SK-N-SH (cell line): ENCODE results near the gene DCAF6. TPM values are rescaled to one million over a fixed set of nuclear protein-coding genes. Genes with fewer than 3 reads are reported as not detected.

Source experiments
- CTCF ChIA-PET: fragments of 300-600, 350-600 bp; formaldehyde crosslinking; extraction: SDS; loops from one replicate; lab custom pipeline; 2021; lab: Yijun Ruan, JAX
- POLR2A ChIA-PET: fragments of 350-600 bp; sonication (Branson Sonifier 250); formaldehyde crosslinking; extraction: SDS; loops from one replicate; lab custom pipeline; 2020; ENCODE audit warnings: antibody characterized with exemption, inconsistent platforms; lab: Yijun Ruan, JAX
- DNase-seq: peaks from one replicate; pipeline ENCODE4 v3.0.0; 2012
- H2AFZ ChIP-seq: fragments of 200-600 bp; sonication (generic); 2 replicates; pipeline ENCODE4 v1.8.1; 2016; ENCODE audit warnings: antibody characterized with exemption, mild to moderate bottlenecking, low read depth
- H3F3A ChIP-seq: fragments of 200-600 bp; sonication (generic); replicated peaks from 2 replicates; pipeline ENCODE3; 2016; ENCODE audit warnings: antibody characterized with exemption, mild to moderate bottlenecking; ENCODE audit not compliant: insufficient read depth
- H3K27ac ChIP-seq, 2 experiments: fragments of 200-500 bp in 1 of 2; fragments of 200-600 bp in 1 of 2; sonication (Bioruptor generic) in 1 of 2; sonication (generic), shearing (Covaris generic) in 1 of 2; 2 replicates each; pipeline versions ENCODE4 v1.5.1 to v1.6.1; 2014 to 2016; ENCODE audit warnings: low read depth in 2 of 2, inconsistent platforms in 1 of 2, low read length in 1 of 2, mild to moderate bottlenecking in 1 of 2, mixed read lengths in 1 of 2
- H3K27me3 ChIP-seq: fragments of 200-600 bp; sonication (generic), shearing (Covaris generic); 2 replicates; pipeline ENCODE4 v1.6.1; 2016; ENCODE audit warnings: mixed run types; ENCODE audit not compliant: insufficient read depth
- H3K36me3 ChIP-seq, 2 experiments: fragments of 200-500 bp in 1 of 2; fragments of 200-600 bp in 1 of 2; sonication (Bioruptor generic) in 1 of 2; sonication (generic) in 1 of 2; replicated peaks in 1 of 2; 2 replicates each; pipeline versions ENCODE3 to v1.5.1; 2014 to 2016; ENCODE audit warnings: low read length in 1 of 2, mild to moderate bottlenecking in 1 of 2; ENCODE audit not compliant: insufficient read depth in 2 of 2, control insufficient read depth in 1 of 2
- H3K4me1 ChIP-seq, 2 experiments: fragments of 200-500 bp in 1 of 2; fragments of 200-600 bp in 1 of 2; sonication (Bioruptor generic) in 1 of 2; sonication (generic), shearing (Covaris generic) in 1 of 2; 2 replicates each; pipeline versions ENCODE4 v1.5.1 to v1.6.1; 2014 to 2016; ENCODE audit warnings: low read depth in 1 of 2, low read length in 1 of 2, mixed run types in 1 of 2; ENCODE audit not compliant: insufficient read depth in 2 of 2, control insufficient read depth in 1 of 2
- H3K4me2 ChIP-seq: fragments of 200-600 bp; sonication (generic), shearing (Covaris generic); 2 replicates; pipeline ENCODE4 v1.6.1; 2017; ENCODE audit warnings: mixed run types
- H3K4me3 ChIP-seq, 2 experiments: fragments of 200-500 bp in 1 of 2; fragments of 200-600 bp in 1 of 2; sonication (Bioruptor generic) in 1 of 2; sonication (generic), shearing (Covaris generic) in 1 of 2; 2 replicates each; pipeline versions ENCODE4 v1.5.1 to v1.8.1; 2014 to 2016; ENCODE audit warnings: low read depth in 2 of 2, inconsistent platforms in 1 of 2, low read length in 1 of 2, mild to moderate bottlenecking in 1 of 2, mixed read lengths in 1 of 2, moderate library complexity in 1 of 2
- H3K79me2 ChIP-seq: fragments of 200-600 bp; sonication (generic); 2 replicates; pipeline ENCODE4 v1.8.1; 2017; ENCODE audit warnings: mild to moderate bottlenecking; ENCODE audit not compliant: insufficient read depth
- H3K9ac ChIP-seq: fragments of 200-600 bp; sonication (generic); 2 replicates; pipeline ENCODE4 v1.6.1; 2017; ENCODE audit warnings: mixed run types
- H3K9me2 ChIP-seq: fragments of 200-600 bp; sonication (generic); 2 replicates; pipeline ENCODE4 v1.6.1; 2017; ENCODE audit warnings: mixed run types
- H3K9me3 ChIP-seq: fragments of 200-600 bp; sonication (generic); 2 replicates; pipeline ENCODE4 v1.6.1; 2017; ENCODE audit warnings: mixed run types, mild to moderate bottlenecking, moderate library complexity
- H4K20me1 ChIP-seq: fragments of 200-600 bp; sonication (generic); 2 replicates; pipeline ENCODE4 v1.6.1; 2017; ENCODE audit warnings: mild to moderate bottlenecking, mixed run types; ENCODE audit not compliant: insufficient read depth
- CTCF ChIP-seq: fragments of 200-600 bp; sonication (generic); IDR thresholded peaks from 2 replicates; pipeline ENCODE4 v1.6.1; 2017; ENCODE audit warnings: antibody characterized with exemption, mild to moderate bottlenecking, moderate library complexity
- ELF1 ChIP-seq: IDR thresholded peaks from 2 replicates; pipeline ENCODE4 v1.4.0; 2012
- FOSL2 ChIP-seq: IDR thresholded peaks from 2 replicates; pipeline ENCODE4 v1.4.0; 2012; ENCODE audit warnings: low read depth, mild to moderate bottlenecking, moderate library complexity, borderline replicate concordance
- GABPA ChIP-seq: IDR thresholded peaks from 2 replicates; pipeline ENCODE4 v1.4.0; 2012; ENCODE audit warnings: low read depth, mild to moderate bottlenecking
- JUND ChIP-seq: IDR thresholded peaks from 2 replicates; pipeline ENCODE4 v1.4.0; 2012
- MEF2A ChIP-seq: IDR thresholded peaks from 2 replicates; pipeline ENCODE4 v1.4.0; 2012; ENCODE audit warnings: low read depth, borderline replicate concordance
- NRF1 ChIP-seq: IDR thresholded peaks from 2 replicates; pipeline ENCODE4 v1.6.1; 2012; ENCODE audit warnings: low read depth, mild to moderate bottlenecking, low read length
- RCOR1 ChIP-seq: fragments of 150-350 bp; IDR thresholded peaks from 2 replicates; pipeline ENCODE4 v1.6.1; 2017; ENCODE audit warnings: antibody characterized with exemption, low read length
- REST ChIP-seq: IDR thresholded peaks from 2 replicates; pipeline ENCODE4 v1.6.1; 2012; ENCODE audit warnings: mild to moderate bottlenecking, low read depth, low read length, moderate library complexity
- TEAD4 ChIP-seq: IDR thresholded peaks from 2 replicates; pipeline ENCODE4 v1.4.0; 2012; ENCODE audit warnings: mild to moderate bottlenecking, borderline replicate concordance; ENCODE audit not compliant: insufficient read depth
- WGBS: methylation state at CpG from one replicate; pipeline ENCODE4 v1.1.6; 2017; ENCODE audit warnings: low lambda C conversion rate; 5-methylcytosine and 5-hydroxymethylcytosine counted together
- polyA plus RNA-seq, 3 experiments: library from polyadenylated mRNA; depleted of rRNA; stranded (reverse); fragments of >200 nt; gene quantifications; 2 replicates each; pipeline ENCODE4 v1.2.3, GENCODE V29; 2012

The DCAF6 gene
- polyA plus RNA-seq, 1 of the 3 experiments (the other 2 are of a cell fraction) = 31.3 TPM

GRCh38 chr1:167957710-167958109 lies 21.2 kb downstream of the DCAF6 start:
- POLR2A ChIA-PET = no interaction called here
- TF ChIP-seq FOSL2 (peak; percentile 30; the same call in 1 of the 2 replicates), RCOR1 (no peak)
- no peaks in the 10 kb centered on the region for H3K4me1 ChIP-seq
- no peaks in the 10 kb centered on the region for H3K9me2 ChIP-seq
- no peaks in the 10 kb centered on the region for H3K27me3 ChIP-seq
- no peak overlapping the region for H3K4me3 ChIP-seq
- CTCF ChIA-PET = no interaction called here
- H2AFZ ChIP-seq = no peak overlapping the region
- peaks cover 14% of the 10 kb centered on the region for H3F3A ChIP-seq
- H3K9me3 ChIP-seq = no peaks in the 10 kb centered on the region
- H4K20me1 ChIP-seq = peaks cover 5% of the 10 kb centered on the region; the same call in 1 of the 2 replicates
- peaks cover 14 to 59% of the 10 kb centered on the region in 2 experiments for H3K36me3 ChIP-seq
- H3K27ac ChIP-seq = no peak overlapping the region
- no peak for DNase-seq
- H3K4me2 ChIP-seq = no peak overlapping the region
- H3K9ac ChIP-seq = no peak overlapping the region
- H3K79me2 ChIP-seq = peaks cover 80% of the 10 kb centered on the region

GRCh38 chr1:167964646-167965045 lies 28.2 kb downstream of the DCAF6 start:
- POLR2A ChIA-PET = no interaction called here
- H3K79me2 ChIP-seq = peaks cover 70% of the 10 kb centered on the region

More at GRCh38 chr1:167964646-167965045, 28.2 kb downstream of the DCAF6 start:
- H3F3A ChIP-seq = peaks cover 2% of the 10 kb centered on the region
- TF ChIP-seq TEAD4 (no peak), MEF2A (no peak), GABPA (no peak), ELF1 (no peak), NRF1 (no peak), REST (no peak), CTCF (no peak), JUND (no peak)
- TF ChIP-seq, all 33 proteins: peak for 0
- Histone ChIP-seq H3K4me1 (no peaks in the 10 kb centered on the region), H3K9me3 (no peaks in the 10 kb centered on the region), H3K4me3 (no peak overlapping the region), H3K4me2 (no peak overlapping the region), H4K20me1 (no peaks in the 10 kb centered on the region; the same call in 1 of the 2 replicates), H3K27me3 (no peaks in the 10 kb centered on the region), H3K9me2 (no peaks in the 10 kb centered on the region), H3K9ac (no peak overlapping the region), H3K36me3 (peaks cover 21 to 44% of the 10 kb centered on the region in 2 experiments), H3K27ac (no peak overlapping the region), H2AFZ (no peak overlapping the region)
- CTCF ChIA-PET = no interaction called here
- WGBS = 93% methylated on average over 4 of the region's 4 CpGs
- DNase-seq = no peak
